IPS-18a (cell line): ENCODE results near the gene BICDL1.

Experiments
- H3K27ac ChIP-seq: one replicate; pipeline ENCODE4 v1.5.1; 2013; ENCODE audit warnings: low read length
- H3K27me3 ChIP-seq: one replicate; pipeline ENCODE4 v1.6.1; 2013; ENCODE audit warnings: mild to moderate bottlenecking, low read length; ENCODE audit not compliant: control insufficient read depth, insufficient read depth
- H3K36me3 ChIP-seq: one replicate; pipeline ENCODE4 v1.6.1; 2013; ENCODE audit warnings: low read depth, low read length; ENCODE audit not compliant: control insufficient read depth
- H3K4me1 ChIP-seq: one replicate; pipeline ENCODE4 v1.6.1; 2013; ENCODE audit warnings: low read depth, low read length; ENCODE audit not compliant: control insufficient read depth
- H3K4me3 ChIP-seq: one replicate; pipeline ENCODE4 v1.5.1; 2013; ENCODE audit warnings: low read length
- H3K9ac ChIP-seq: one replicate; pipeline ENCODE4 v1.6.1; 2013; ENCODE audit warnings: mild to moderate bottlenecking, low read length, moderate library complexity
- H3K9me3 ChIP-seq: one replicate; pipeline ENCODE4 v1.6.1; 2013; ENCODE audit warnings: low read depth, low read length; ENCODE audit not compliant: control insufficient read depth

Gene BICDL1

GRCh38 chr12:120089796-120090195 is 100.8 kb downstream of the BICDL1 start:
- H3K4me1 ChIP-seq, result peaks cover 42% of the 10 kb centered on the region
- H3K9ac ChIP-seq, result no peak overlapping the region
- no peaks in the 10 kb centered on the region for H3K36me3 ChIP-seq
- no peaks in the 10 kb centered on the region for H3K9me3 ChIP-seq
- H3K27me3 ChIP-seq, result no peaks in the 10 kb centered on the region
- no peak overlapping the region for H3K4me3 ChIP-seq
- H3K27ac ChIP-seq, result no peak overlapping the region

- Histone ChIP-seq H3K27me3 (no peaks in the 10 kb centered on the region), H3K9me3 (no peaks in the 10 kb centered on the region), H3K36me3 (no peaks in the 10 kb centered on the region), H3K27ac (no peak overlapping the region), H3K4me1 (peaks cover 43% of the 10 kb centered on the region), H3K9ac (no peak overlapping the region), H3K4me3 (no peak overlapping the region)
Observed at GRCh38 chr12:120090206-120090605, 101.2 kb downstream of the BICDL1 start.

GRCh38 chr12:120090626-120091295 is 101.7 kb downstream of the BICDL1 start:
- Histone ChIP-seq H3K4me1 (peaks cover 38% of the 10 kb centered on the region), H3K9me3 (no peaks in the 10 kb centered on the region), H3K36me3 (no peaks in the 10 kb centered on the region), H3K4me3 (no peak overlapping the region), H3K9ac (no peak overlapping the region), H3K27ac (no peak overlapping the region), H3K27me3 (no peaks in the 10 kb centered on the region)

- no peak overlapping the region for H3K9ac ChIP-seq
- peaks cover 30% of the 10 kb centered on the region for H3K4me1 ChIP-seq
- no peaks in the 10 kb centered on the region for H3K36me3 ChIP-seq
- H3K4me3 ChIP-seq, result no peak overlapping the region
- no peaks in the 10 kb centered on the region for H3K9me3 ChIP-seq
- H3K27me3 ChIP-seq, result no peaks in the 10 kb centered on the region
- H3K27ac ChIP-seq, result no peak overlapping the region
Observed at GRCh38 chr12:120091371-120092090, 102.5 kb downstream of the BICDL1 start.

GRCh38 chr12:120092551-120093335 is 103.7 kb downstream of the BICDL1 start:
- Histone ChIP-seq H3K36me3 (peaks cover 4% of the 10 kb centered on the region), H3K9me3 (no peaks in the 10 kb centered on the region), H3K4me1 (peaks cover 22% of the 10 kb centered on the region), H3K9ac (no peak overlapping the region), H3K27ac (no peak overlapping the region), H3K4me3 (no peak overlapping the region), H3K27me3 (no peaks in the 10 kb centered on the region)

- Histone ChIP-seq H3K36me3 (peaks cover 5% of the 10 kb centered on the region), H3K4me3 (no peak overlapping the region), H3K9me3 (no peaks in the 10 kb centered on the region), H3K9ac (peak overlapping the region; percentile 0), H3K4me1 (peaks cover 21% of the 10 kb centered on the region), H3K27ac (no peak overlapping the region), H3K27me3 (no peaks in the 10 kb centered on the region)
Observed at GRCh38 chr12:120093336-120093591, 104.2 kb downstream of the BICDL1 start.

GRCh38 chr12:120093592-120094355 is 104.7 kb downstream of the BICDL1 start:
- H3K9ac ChIP-seq, result peak overlapping the region; percentile 0
- H3K27ac ChIP-seq, result peak overlapping the region; percentile 83
- H3K4me3 ChIP-seq, result no peak overlapping the region
- no peaks in the 10 kb centered on the region for H3K9me3 ChIP-seq
- peaks cover 11% of the 10 kb centered on the region for H3K36me3 ChIP-seq
- H3K27me3 ChIP-seq, result no peaks in the 10 kb centered on the region
- H3K4me1 ChIP-seq, result peaks cover 21% of the 10 kb centered on the region

- no peak overlapping the region for H3K4me3 ChIP-seq
- H3K27me3 ChIP-seq, result no peaks in the 10 kb centered on the region
- no peak overlapping the region for H3K27ac ChIP-seq
Observed at GRCh38 chr12:120094485-120094884, 105.4 kb downstream of the BICDL1 start.

GRCh38 chr12:120095331-120095730 is 106.3 kb downstream of the BICDL1 start:
- peaks cover 11% of the 10 kb centered on the region for H3K36me3 ChIP-seq
- no peaks in the 10 kb centered on the region for H3K9me3 ChIP-seq
- no peaks in the 10 kb centered on the region for H3K27me3 ChIP-seq
- no peak overlapping the region for H3K27ac ChIP-seq
- H3K9ac ChIP-seq, result no peak overlapping the region
- H3K4me1 ChIP-seq, result peaks cover 21% of the 10 kb centered on the region
- H3K4me3 ChIP-seq, result no peak overlapping the region

More at GRCh38 chr12:120094485-120094884, 105.4 kb downstream of the BICDL1 start:
- no peak overlapping the region for H3K9ac ChIP-seq
- peaks cover 11% of the 10 kb centered on the region for H3K36me3 ChIP-seq
- H3K4me1 ChIP-seq, result peaks cover 21% of the 10 kb centered on the region
- no peaks in the 10 kb centered on the region for H3K9me3 ChIP-seq

GRCh38 chr12:120095736-120096135 is 106.7 kb downstream of the BICDL1 start:
- Histone ChIP-seq H3K27ac (no peak overlapping the region), H3K9me3 (no peaks in the 10 kb centered on the region), H3K4me1 (peaks cover 21% of the 10 kb centered on the region), H3K4me3 (no peak overlapping the region), H3K9ac (no peak overlapping the region), H3K36me3 (peaks cover 11% of the 10 kb centered on the region), H3K27me3 (no peaks in the 10 kb centered on the region)

- peaks cover 21% of the 10 kb centered on the region for H3K4me1 ChIP-seq
- H3K36me3 ChIP-seq, result peaks cover 11% of the 10 kb centered on the region
- H3K4me3 ChIP-seq, result no peak overlapping the region
- H3K27me3 ChIP-seq, result no peaks in the 10 kb centered on the region
- H3K9ac ChIP-seq, result no peak overlapping the region
- no peak overlapping the region for H3K27ac ChIP-seq
- H3K9me3 ChIP-seq, result no peaks in the 10 kb centered on the region
Observed at GRCh38 chr12:120096671-120097202, 107.7 kb downstream of the BICDL1 start.
